ENCODE data around the gene GALNT12.

The GALNT12 gene

DNA sequence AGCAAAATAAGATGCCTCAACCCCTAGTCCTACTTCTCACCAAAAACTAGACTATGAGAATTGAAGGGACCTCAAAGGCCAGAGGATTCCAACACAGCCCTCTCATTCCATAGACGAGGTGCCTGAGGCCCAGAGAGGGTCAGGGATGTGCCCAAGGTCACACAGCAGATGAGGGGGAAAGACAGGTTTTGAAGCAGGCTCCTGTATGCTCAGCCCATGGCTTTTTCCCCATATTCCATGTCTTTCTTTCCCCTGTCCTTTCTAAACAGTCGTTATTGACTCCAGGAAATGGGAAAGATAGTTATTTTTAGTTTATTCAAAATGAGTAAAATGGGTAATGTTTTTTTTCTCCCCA is 75.1 kb downstream of the GALNT12 start:
- DNase-seq = no peak

GRCh38 chr9:98883276-98883675 is 75.8 kb downstream of the GALNT12 start:
- no peak for DNase-seq

- no peak for DNase-seq
These were observed 77.4 kb downstream of the GALNT12 start for GRCh38 chr9:98884849-98885248.

DNA sequence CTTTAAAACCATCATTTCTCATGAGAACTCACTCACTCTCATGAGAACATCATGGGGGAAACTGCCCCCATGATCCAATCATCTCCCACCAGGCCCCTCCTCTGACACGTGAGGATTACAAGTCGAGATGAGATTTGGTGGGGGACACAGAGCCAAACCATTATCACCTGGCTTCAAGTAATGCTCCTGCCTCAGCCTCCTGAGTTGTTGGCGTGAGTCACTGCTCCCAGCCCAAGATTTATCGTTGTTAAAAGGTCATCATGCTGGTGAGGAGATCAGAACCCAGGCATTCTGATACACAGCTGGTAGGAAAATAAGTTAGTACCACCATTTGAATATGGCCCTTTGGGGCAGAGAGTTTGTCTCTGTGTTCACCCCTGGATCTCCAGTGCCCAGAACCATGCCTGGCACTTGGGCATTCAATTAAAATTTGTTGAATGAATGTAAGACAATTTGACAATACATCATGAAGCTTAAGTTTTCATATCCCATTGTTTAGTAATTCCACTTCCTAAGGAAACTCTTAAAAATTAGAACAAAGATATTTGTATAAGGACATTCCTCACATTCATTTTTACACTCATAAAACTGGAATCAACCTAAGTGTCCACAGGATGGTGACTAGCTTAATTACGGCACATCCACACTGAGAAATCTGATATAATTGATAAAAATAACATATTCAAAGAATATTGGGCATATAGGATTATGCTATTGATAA is 78.3 kb downstream of the GALNT12 start:
- DNase-seq = no peak

DNA sequence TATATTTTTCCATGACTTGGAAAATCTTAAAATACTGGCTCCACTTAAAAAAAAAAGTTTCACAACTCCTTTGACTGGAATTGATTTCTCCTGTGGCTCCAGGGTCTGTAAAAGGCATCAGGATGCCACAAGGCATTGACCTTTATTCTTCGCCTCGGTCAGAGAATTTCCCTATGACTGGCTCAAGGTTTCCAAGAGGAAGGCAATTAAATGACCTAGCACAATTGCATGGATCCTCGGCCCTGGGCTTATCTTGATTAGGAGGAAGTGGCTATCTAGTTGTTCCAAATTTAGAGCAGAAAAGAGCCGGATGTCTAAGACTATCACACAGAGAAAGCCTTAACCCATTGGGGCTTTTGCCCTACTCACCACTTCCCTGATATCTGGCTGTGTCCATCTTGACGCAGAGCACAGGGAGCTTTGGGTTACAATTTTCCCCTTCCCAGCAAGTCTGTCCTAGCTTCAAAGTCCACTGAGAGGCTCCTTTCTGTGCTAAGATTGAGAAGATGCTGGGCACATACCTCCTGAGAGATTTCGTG is 79.3 kb downstream of the GALNT12 start:
- DNase-seq = no peak

GRCh38 chr9:98887918-98888510 is 80.5 kb downstream of the GALNT12 start:
- no peak for DNase-seq

GRCh38 chr9:98888801-98889421 is 81.4 kb downstream of the GALNT12 start:
- DNase-seq = no peak

GRCh38 chr9:98890256-98890655 is 82.8 kb downstream of the GALNT12 start:
- no peak for DNase-seq

DNA sequence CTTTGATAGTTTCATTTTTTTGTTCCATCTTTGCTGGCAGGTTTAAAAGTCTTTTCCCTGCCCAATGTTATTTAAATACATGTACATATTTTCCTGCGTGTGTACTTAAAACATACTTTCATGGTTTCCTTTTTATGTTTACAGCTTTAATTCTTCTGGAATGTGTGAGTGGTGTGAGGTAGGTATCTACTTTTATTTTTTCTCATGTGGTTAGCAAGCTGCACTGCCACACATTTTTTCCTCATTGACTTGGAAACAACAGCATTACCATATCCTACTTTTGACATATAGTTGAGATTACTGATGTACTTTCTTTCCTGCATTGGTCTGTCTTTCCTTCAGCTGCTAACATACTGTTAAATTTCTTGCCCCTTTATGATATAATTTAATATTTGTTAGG is 84.8 kb downstream of the GALNT12 start:
- no peak for DNase-seq

GRCh38 chr9:98892690-98893089 is 85.2 kb downstream of the GALNT12 start:
- DNase-seq = no peak

DNA sequence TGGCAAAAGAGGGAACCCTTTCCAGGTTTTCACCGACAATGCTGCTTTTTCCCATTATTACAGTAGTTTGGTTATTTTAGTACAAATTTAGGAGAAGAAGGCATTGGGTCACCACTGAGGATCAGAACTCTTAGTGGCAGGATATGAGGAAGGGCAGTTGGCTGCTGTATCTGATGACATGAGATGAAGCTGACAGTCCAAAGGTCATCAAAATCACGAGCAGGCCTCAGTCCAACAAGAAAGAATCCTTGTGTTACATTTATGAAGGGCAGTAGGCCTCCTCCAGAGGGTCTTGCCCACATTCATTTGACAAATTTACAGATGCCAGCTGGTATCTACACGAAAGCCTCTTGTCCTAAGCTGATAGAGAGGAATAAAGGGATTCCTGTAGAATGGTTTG is 86.7 kb downstream of the GALNT12 start:
- no peak for DNase-seq

GRCh38 chr9:98894761-98895160 is 87.3 kb downstream of the GALNT12 start:
- no peak for DNase-seq

DNA sequence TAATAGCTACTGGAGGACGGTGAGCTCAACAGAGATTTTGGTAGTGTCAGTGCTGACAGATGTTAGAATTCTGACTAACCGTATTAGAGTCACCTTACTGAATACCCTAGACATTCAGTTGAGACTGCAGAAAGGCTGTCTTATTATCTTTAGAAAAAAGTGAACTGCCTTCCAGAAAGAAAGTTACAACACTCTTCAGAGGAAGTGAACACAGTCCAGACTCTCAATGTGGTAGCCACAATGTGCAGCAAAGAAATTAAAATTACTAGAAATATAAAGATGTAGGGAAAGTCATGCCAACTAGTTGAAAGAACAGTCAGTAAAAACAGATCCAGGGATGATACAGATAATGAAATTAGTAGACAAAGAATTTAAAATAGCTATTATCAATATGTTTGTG is 89.2 kb downstream of the GALNT12 start:
- no peak for DNase-seq

DNA sequence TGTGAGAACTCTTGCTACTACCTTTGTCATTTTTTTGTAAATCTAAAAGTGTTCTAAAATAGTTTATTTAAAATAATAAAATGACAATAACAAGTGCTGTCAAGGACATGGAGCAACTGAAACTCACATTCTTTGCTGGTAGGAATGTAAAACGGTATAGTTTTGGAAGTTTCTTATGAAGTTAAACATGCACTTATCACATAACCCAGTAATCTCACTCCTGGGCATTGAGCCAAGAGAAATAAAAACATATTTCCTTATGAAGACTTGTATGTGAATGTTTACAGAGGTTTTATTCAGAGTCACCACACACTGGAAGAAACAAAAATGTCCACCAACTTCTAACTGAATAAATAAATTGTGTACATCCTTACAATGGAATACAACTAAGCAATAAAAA is 90.3 kb downstream of the GALNT12 start:
- no peak for DNase-seq

- DNase-seq = no peak
These were observed 92.1 kb downstream of the GALNT12 start for GRCh38 chr9:98899408-98900056.
